Kasumi-1 (cell line): ENCODE results near the gene HMGCS2.
"Not testable (repeated sequence)": the region's sequence is repeated elsewhere in the genome, so short reads cannot be mapped to it uniquely, and the experiment has no call there.

Source experiments
- DNase-seq, 2 experiments: peaks; one replicate each; lab custom pipeline; 2025; lab: John Stamatoyannopoulos, UW

HMGCS2 gene

GRCh38 chr1:119787776-119788175 lies 19.1 kb upstream of the HMGCS2 start:
- no peak for DNase-seq

GRCh38 chr1:119786473-119787050 lies 17.9 kb upstream of the HMGCS2 start:
- DNase-seq, result not testable (repeated sequence)

GRCh38 chr1:119786046-119786445 lies 17.3 kb upstream of the HMGCS2 start:
- DNase-seq, result not testable (repeated sequence)

- DNase-seq, result no peak
Measured at GRCh38 chr1:119784191-119784781, 15.6 kb upstream of the HMGCS2 start.

GRCh38 chr1:119783354-119784185 lies 14.9 kb upstream of the HMGCS2 start:
- DNase-seq, result peak in 1 of 2 experiments; percentile 29

GRCh38 chr1:119782631-119783325 lies 14.1 kb upstream of the HMGCS2 start:
- DNase-seq, result no peak

GRCh38 chr1:119781434-119782210 lies 12.9 kb upstream of the HMGCS2 start:
- no peak for DNase-seq

GRCh38 chr1:119779869-119780356 lies 11.2 kb upstream of the HMGCS2 start:
- no peak for DNase-seq

- no peak for DNase-seq
Measured at GRCh38 chr1:119778886-119779560, 10.3 kb upstream of the HMGCS2 start.

- DNase-seq, result no peak
Measured at GRCh38 chr1:119778359-119778758, 9.7 kb upstream of the HMGCS2 start.

GRCh38 chr1:119774746-119775490 lies 6.2 kb upstream of the HMGCS2 start:
- DNase-seq, result no peak

- DNase-seq, result no peak
Measured at GRCh38 chr1:119773711-119774241, 5.1 kb upstream of the HMGCS2 start.

- DNase-seq, result no peak
Measured at GRCh38 chr1:119772298-119772697, 3.6 kb upstream of the HMGCS2 start.

- DNase-seq, result no peak
Measured at GRCh38 chr1:119771770-119772169, 3.1 kb upstream of the HMGCS2 start.

GRCh38 chr1:119771016-119771415 lies 2.3 kb upstream of the HMGCS2 start:
- DNase-seq, result no peak

GRCh38 chr1:119767486-119767885 lies 1.2 kb downstream of the HMGCS2 start:
- DNase-seq, result no peak

- DNase-seq, result no peak
Measured at GRCh38 chr1:119766374-119766794, 2.3 kb downstream of the HMGCS2 start.

- DNase-seq, result no peak
Measured at GRCh38 chr1:119764220-119764619, 4.5 kb downstream of the HMGCS2 start.

- DNase-seq, result no peak
Measured at GRCh38 chr1:119762953-119763352, 5.8 kb downstream of the HMGCS2 start.

GRCh38 chr1:119762409-119762808 lies 6.3 kb downstream of the HMGCS2 start:
- DNase-seq, result no peak
